ENCODE measurements around the gene SOX13. TPM values are rescaled to one million over a fixed set of nuclear protein-coding genes. Genes with fewer than 3 reads are reported as not detected.

The SOX13 gene
- total and polyA plus RNA-seq, 9 of the 15 experiments (the other 6 are each of a cell fraction or from before 2014, with no cell fraction given), result 0.03 to 0.35 (median 0.06) TPM; not detected in 5

DNA sequence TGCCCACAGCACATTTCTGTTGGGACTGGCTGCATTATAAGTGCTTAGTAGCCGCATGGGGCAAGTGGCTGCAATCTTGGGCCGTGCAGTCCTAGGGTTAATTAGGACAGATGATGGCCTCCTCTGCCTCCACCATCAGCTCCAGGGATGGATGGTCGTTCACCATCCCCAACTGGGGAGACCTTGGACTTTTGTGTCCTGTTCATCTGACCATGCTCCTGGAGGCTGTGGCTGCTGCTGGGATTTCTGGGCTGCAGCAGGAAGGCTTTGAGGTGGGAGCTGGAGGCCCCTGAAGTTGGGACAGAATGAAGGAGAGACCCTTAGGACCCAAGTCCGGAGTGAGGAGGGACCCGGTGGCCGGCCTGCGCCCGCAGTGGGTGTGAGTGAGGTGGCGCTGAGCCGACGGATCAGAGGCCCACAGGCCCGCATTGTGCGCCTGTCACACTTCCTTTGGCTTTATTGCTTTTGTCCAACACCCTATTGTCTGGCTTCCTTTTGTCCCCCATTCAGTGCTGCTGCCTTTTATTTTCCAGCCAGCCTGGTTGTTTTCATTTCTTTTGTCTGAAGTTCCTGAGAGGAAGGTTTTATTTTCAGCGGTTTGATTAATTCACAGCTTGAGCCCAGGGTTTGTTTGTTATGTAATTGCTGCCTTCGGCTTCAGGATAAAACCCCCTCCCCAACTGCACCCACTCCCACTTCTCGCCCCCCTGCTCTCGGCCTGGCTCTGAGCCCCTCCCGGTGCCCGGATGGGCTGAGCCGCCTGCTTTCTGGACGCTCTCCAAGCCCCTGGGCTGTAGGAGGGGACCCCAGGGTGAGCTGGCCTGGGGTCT, 35.6 kb downstream of the SOX13 start:
- H3K9me3 ChIP-seq (replicated peaks; ENCODE audit: control insufficient read depth, insufficient read depth, low read depth, low read length), result no peaks in the 10 kb centered on the region
- no peak overlapping the region for H2AFZ ChIP-seq (ENCODE audit: low read depth, low read length)
- in situ Hi-C loops (cut with MboI), result no loop called here
- ATAC-seq (no peak; the same call in 2 of the 3 replicates), FAIRE-seq (no peak), DNase-seq (ENCODE audit: extremely low read depth in 1 of 4, low spot score in 3 of 4) (no peak)
- H3K27me3 ChIP-seq (ENCODE audit: control insufficient read depth in 2 of 2, insufficient read depth in 2 of 2, low read length in 2 of 2), result peaks cover 16 to 55% of the 10 kb centered on the region in 2 experiments
- POLR2A ChIA-PET, result interaction anchor here (0.7 to 1.1 kb wide), 2 partner anchors 8 kb away, joined by 3 to 5 read pairs; no protein-coding TSS in a partner anchor
- no peak overlapping the region for H3K9ac ChIP-seq (ENCODE audit: insufficient read depth in 1 of 2, low read depth in 2 of 2, low read length in 2 of 2)
- no peak overlapping the region for H3K4me2 ChIP-seq (ENCODE audit: insufficient read depth, low read length)
- intact Hi-C loops (cut with micrococcal nuclease), result no loop called here
- BruUV-seq (replicated peaks), result no TSS peak
- H4K20me1 ChIP-seq (replicated peaks; ENCODE audit: control insufficient read depth, insufficient read depth, low read length), result no peaks in the 10 kb centered on the region; the same call in 1 of the 2 replicates
- H3K36me3 ChIP-seq (ENCODE audit: control insufficient read depth, insufficient read depth, low read length), result no peaks in the 10 kb centered on the region
- H3K79me2 ChIP-seq (ENCODE audit: control insufficient read depth, insufficient read depth, low read length), result no peaks in the 10 kb centered on the region
- 2% methylated on average over 21 of the region's 21 CpGs for WGBS (ENCODE audit: insufficient coverage, low coverage, missing lambda C conversion rate)
- 0 out of 5 replicates have a peak, but pooled peaks cover 0 to 2% of the 10 kb centered on the region in 2 experiments for H3K4me1 ChIP-seq (replicated peaks in 1 of 2; ENCODE audit: control insufficient read depth in 2 of 2, insufficient read depth in 2 of 2, low read length in 2 of 2)
- no peak overlapping the region for H3K4me3 ChIP-seq
- H3K27ac ChIP-seq (ENCODE audit: extremely low read depth, low read depth, low read length), result no peak overlapping the region
- CTCF ChIA-PET (ENCODE audit: low intra/inter-chr PET ratio), result no interaction called here
- no peaks in the 10 kb centered on the region for H3K9me1 ChIP-seq (ENCODE audit: control insufficient read depth, insufficient read depth, low read length)
- TF ChIP-seq BRF1 (IDR thresholded peaks at IDR 0.05; ENCODE audit: borderline replicate concordance, extremely low read depth, insufficient read length), result no peak
- TF ChIP-seq KDM4B (IDR thresholded peaks at IDR 0.05; ENCODE audit: borderline replicate concordance in 2 of 2, low read depth in 1 of 2), result no peak
- TF ChIP-seq ZNF143 (CRISPR knock-in tag; IDR thresholded peaks at IDR 0.05), result no peak
- no peak for TF ChIP-seq ARID2 (IDR thresholded peaks at IDR 0.05)
- no peak for TF ChIP-seq NCOA1 (IDR thresholded peaks at IDR 0.05; ENCODE audit: low read depth)
- TF ChIP-seq IRF2 (CRISPR knock-in tag; IDR thresholded peaks at IDR 0.05), result no peak
- TF ChIP-seq, protein P1, sequence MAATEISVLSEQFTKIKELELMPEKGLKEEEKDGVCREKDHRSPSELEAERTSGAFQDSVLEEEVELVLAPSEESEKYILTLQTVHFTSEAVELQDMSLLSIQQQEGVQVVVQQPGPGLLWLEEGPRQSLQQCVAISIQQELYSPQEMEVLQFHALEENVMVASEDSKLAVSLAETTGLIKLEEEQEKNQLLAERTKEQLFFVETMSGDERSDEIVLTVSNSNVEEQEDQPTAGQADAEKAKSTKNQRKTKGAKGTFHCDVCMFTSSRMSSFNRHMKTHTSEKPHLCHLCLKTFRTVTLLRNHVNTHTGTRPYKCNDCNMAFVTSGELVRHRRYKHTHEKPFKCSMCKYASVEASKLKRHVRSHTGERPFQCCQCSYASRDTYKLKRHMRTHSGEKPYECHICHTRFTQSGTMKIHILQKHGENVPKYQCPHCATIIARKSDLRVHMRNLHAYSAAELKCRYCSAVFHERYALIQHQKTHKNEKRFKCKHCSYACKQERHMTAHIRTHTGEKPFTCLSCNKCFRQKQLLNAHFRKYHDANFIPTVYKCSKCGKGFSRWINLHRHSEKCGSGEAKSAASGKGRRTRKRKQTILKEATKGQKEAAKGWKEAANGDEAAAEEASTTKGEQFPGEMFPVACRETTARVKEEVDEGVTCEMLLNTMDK (IDR thresholded peaks at IDR 0.05; ENCODE audit: borderline replicate concordance, insufficient read depth, low read depth, low read length, poor library complexity, severe bottlenecking), result no peak
- TF ChIP-seq STAT5B (CRISPR knock-in tag; IDR thresholded peaks at IDR 0.05), result no peak
- no peak for TF ChIP-seq MCM7 (IDR thresholded peaks at IDR 0.05)
- TF ChIP-seq, protein P2, sequence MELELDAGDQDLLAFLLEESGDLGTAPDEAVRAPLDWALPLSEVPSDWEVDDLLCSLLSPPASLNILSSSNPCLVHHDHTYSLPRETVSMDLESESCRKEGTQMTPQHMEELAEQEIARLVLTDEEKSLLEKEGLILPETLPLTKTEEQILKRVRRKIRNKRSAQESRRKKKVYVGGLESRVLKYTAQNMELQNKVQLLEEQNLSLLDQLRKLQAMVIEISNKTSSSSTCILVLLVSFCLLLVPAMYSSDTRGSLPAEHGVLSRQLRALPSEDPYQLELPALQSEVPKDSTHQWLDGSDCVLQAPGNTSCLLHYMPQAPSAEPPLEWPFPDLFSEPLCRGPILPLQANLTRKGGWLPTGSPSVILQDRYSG (tag; conservative IDR thresholded peaks at IDR 0.05; ENCODE audit: low read depth), result no peak
- TF ChIP-seq, protein P3, sequence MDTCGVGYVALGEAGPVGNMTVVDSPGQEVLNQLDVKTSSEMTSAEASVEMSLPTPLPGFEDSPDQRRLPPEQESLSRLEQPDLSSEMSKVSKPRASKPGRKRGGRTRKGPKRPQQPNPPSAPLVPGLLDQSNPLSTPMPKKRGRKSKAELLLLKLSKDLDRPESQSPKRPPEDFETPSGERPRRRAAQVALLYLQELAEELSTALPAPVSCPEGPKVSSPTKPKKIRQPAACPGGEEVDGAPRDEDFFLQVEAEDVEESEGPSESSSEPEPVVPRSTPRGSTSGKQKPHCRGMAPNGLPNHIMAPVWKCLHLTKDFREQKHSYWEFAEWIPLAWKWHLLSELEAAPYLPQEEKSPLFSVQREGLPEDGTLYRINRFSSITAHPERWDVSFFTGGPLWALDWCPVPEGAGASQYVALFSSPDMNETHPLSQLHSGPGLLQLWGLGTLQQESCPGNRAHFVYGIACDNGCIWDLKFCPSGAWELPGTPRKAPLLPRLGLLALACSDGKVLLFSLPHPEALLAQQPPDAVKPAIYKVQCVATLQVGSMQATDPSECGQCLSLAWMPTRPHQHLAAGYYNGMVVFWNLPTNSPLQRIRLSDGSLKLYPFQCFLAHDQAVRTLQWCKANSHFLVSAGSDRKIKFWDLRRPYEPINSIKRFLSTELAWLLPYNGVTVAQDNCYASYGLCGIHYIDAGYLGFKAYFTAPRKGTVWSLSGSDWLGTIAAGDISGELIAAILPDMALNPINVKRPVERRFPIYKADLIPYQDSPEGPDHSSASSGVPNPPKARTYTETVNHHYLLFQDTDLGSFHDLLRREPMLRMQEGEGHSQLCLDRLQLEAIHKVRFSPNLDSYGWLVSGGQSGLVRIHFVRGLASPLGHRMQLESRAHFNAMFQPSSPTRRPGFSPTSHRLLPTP (IDR thresholded peaks at IDR 0.05; ENCODE audit: borderline replicate concordance, extremely low read depth, insufficient read length), result no peak
